ENCODE results near the gene FCER1G.
A peak's percentile ranks its signal among the peaks of the same experiment; 100 is the strongest.
"Not testable (repeated sequence)": the region's sequence is repeated elsewhere in the genome, so short reads cannot be mapped to it uniquely, and the experiment has no call there.

Gene FCER1G

DNA sequence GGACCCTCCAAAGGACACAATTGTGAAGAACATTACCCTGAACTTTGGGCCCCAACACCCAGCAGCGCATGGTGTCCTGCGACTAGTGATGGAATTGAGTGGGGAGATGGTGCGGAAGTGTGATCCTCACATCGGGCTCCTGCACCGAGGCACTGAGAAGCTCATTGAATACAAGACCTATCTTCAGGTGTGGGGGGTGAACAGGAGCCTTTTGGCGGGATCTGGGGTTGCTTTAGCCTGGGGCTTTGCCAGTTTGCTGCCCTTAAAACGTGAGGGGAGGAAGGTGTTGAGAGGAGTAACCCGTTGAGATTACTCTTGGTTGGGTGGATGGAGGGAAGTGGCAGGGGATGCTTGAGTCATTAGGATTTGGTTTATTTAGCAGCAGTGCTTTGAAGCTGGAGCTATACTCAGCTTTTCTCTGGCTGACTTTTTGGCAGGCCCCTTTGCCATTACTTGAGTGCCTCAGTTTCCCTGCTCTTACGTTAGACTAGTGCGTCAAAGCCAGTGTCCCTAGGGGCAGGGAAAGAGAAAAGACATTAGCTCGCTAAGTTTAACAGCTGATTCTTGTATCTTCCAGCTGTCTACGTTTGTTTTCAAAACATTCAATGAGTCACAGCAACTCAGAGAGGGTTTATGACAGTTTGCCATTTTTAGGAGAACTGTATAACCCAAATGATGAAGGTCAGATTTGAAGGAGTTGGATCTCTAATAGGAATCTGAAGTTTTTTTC is 8.5 kb upstream of the FCER1G start:
- no peak for DNase-seq (ENCODE audit: low read depth in 2 of 2)

GRCh38 chr1:161207173-161207572 is 7.9 kb upstream of the FCER1G start:
- no peak for DNase-seq (ENCODE audit: low read depth in 2 of 2)

DNA sequence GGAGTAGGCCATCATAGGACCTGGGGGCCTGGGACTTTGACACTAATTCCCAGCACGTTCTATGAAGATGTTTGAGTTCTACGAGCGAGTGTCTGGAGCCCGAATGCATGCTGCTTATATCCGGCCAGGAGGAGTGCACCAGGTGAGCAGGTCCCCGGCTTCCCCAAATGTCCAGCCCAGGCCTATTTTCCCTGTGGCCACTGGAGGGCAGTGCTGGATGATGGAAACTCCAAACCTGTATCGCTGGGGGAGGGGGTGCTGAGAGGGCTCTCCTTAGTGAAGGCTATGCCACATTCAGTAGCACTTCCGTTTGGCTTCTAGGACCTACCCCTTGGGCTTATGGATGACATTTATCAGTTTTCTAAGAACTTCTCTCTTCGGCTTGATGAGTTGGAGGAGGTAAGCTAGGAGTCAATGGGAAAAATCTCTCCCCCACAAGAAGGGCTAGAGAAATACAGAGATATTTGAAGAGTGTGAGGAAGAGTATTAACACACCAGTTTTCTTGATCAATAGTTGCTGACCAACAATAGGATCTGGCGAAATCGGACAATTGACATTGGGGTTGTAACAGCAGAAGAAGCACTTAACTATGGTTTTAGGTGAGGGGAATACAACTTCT is 5.2 kb upstream of the FCER1G start:
- peak; percentile 45 to 48 for DNase-seq (ENCODE audit: low read depth in 2 of 2)

DNA sequence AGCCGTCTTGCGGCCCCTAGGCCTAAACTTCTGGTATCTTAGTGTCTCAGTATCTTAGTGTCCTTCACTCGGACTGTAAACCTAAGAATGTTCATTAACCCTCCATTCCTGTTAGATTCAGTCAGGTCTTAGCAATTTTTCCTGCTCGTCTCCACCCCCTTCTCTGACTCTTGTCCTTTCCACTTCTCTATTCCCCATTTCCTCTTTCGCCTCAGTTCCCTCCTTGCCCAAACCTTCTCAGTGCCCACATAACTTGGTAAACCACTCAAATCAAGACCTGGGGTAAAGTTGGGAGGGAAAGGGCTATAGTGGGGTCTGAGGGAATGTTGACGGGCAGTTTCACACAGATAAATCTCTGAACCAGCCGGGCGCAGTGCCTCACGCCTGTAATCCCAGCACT is 726 bp upstream of the FCER1G start:
- DNase-seq (ENCODE audit: low read depth in 2 of 2) = no peak

GRCh38 chr1:161216945-161217712 is 2.0 kb downstream of the FCER1G start:
- DNase-seq (ENCODE audit: low read depth in 2 of 2) = no peak

DNA sequence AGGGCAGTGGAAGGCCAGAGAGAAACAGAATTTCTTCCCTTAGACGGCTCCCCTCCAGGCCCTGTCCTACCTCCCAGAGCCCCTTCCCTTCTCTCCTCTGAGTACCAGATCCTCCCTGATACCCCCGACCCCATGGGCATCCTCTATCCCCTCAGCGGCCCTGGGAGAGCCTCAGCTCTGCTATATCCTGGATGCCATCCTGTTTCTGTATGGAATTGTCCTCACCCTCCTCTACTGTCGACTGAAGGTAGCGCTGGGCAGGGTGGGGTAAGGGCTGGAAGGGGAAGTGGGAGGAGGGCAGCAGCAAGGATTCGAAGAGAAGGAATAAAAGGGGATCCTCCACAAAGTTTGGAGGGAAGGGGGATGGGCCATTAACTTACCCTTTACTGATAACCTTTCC is 2.7 kb downstream of the FCER1G start:
- no peak for DNase-seq (ENCODE audit: low read depth in 2 of 2)

GRCh38 chr1:161218301-161219077 is 3.4 kb downstream of the FCER1G start:
- DNase-seq (ENCODE audit: low read depth in 2 of 2) = no peak

GRCh38 chr1:161219078-161219892 is 4.2 kb downstream of the FCER1G start:
- DNase-seq (ENCODE audit: low read depth in 2 of 2) = no peak

- no peak for DNase-seq (ENCODE audit: low read depth in 2 of 2)
Measured at GRCh38 chr1:161220002-161220401, 4.9 kb downstream of the FCER1G start.

GRCh38 chr1:161222175-161223019 is 7.3 kb downstream of the FCER1G start:
- DNase-seq (ENCODE audit: low read depth in 2 of 2) = no peak

- DNase-seq (ENCODE audit: low read depth in 2 of 2) = no peak
Measured at GRCh38 chr1:161223805-161224694, 9.0 kb downstream of the FCER1G start.

GRCh38 chr1:161224695-161225087 is 9.6 kb downstream of the FCER1G start:
- DNase-seq (ENCODE audit: low read depth in 2 of 2) = not testable (repeated sequence)

DNA sequence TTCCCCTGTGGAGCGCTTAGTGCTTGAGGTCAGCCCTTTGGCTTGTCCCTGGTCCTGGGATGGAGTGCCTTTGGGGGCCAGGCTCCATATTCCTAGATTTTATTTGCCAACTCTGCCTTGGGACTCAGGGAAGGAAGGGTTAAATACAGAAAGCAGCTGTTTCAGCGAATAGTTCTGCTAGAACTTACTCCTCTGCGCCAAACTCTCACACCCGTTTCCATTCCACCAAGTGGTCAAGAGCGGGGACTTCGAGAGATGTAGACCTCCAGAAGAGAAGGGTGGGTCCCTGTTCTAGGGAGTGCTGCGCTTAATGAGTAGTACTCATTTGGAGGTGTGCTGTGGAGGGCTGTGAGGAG is 10.1 kb downstream of the FCER1G start:
- DNase-seq (ENCODE audit: low read depth in 2 of 2) = no peak

- DNase-seq (ENCODE audit: low read depth in 2 of 2) = peak; percentile 72 to 86
Measured at GRCh38 chr1:161225534-161226319, 10.6 kb downstream of the FCER1G start, which contains the start of gene TOMM40L. TSS of gene TOMM40L (plus strand) at chr1:161226060. CDS start at chr1:161226490, 430 bp downstream.

DNA sequence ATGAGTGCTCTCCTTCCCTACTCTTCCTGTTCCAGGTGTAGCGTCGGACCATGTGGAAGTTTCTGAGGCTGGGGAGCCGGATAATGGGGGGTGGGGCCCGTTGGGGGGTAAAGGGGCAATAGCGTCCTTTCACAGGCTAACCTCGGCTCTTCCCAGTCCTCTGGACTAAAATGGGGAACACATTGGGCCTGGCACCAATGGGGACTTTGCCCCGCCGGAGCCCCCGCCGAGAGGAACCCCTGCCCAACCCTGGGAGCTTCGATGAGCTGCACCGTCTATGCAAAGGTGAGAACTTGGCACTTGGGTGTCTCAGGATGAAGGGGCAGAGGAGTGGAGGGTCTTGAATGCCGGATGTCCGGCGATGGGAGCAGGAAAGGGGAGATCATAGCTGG is 11.2 kb downstream of the FCER1G start:
- no peak for DNase-seq (ENCODE audit: low read depth in 2 of 2)

DNA sequence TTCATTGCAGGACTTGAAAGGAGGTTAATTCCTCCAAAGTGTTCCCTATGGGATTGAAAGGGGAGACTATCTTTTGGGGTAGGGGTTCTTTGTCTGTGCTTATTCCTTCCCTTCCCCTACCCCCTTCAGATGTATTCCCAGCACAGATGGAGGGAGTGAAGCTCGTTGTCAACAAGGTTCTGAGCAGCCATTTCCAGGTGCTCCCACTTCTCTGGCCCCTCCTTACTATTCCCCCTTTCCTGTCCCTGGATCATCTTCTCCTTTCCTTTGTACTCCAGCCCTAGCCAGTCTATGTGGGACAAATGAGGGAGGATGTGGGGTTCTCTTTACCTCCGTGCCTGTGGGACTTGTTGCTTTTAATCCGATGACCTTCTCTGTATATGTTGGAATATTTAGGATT is 11.7 kb downstream of the FCER1G start:
- DNase-seq (ENCODE audit: low read depth in 2 of 2) = no peak

DNA sequence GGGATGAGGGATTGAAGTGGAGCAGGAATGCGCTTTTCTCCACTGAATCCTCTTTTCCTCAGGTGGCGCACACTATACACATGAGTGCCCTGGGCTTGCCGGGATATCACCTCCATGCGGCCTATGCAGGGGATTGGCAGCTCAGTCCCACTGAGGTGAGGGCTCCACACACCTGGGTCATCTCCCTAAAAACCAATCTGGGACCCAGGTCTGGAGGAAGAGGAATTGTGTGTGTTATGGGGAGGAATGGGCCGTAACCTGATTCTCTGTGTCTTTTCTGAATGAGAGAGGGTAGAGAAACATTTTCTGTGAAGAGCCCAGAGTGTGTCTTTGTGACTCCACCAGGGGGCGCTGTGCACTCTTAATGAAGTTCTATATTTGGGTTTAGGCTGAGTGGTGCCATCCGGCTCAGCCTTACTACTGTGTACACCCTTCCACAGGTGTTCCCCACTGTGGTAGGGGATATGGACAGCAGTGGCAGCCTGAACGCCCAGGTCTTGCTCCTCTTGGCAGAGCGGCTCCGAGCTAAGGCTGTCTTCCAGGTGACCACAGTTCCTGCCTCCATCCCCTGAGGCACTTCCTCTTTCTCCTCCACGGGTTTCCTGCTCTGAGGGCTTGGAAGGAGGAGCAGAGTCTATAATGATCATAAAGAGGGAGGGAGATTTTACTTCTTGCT is 12.2 kb downstream of the FCER1G start:
- peak; percentile 78 to 79 for DNase-seq (ENCODE audit: low read depth in 2 of 2)

DNA sequence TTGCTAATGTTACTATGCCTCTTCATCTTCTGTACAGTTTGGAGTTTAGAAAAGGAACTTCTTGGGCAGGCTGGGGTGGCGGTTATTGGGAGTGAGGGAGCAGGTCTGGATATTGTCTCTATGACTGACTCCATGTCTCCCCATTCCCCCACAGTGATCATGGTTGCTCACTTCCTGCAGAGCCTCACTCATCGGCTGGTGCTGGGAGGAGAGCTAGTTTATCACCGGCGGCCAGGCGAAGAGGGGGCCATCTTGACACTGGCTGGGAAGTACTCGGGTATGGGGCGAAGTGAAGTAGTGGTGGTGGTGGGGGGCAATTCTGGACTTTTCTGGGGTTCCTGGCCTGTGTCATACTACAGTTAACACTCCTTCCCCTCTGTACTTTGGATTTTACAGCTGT is 12.9 kb downstream of the FCER1G start:
- no peak for DNase-seq (ENCODE audit: low read depth in 2 of 2)

Measured in activated CD8-positive, alpha-beta memory T cell treated with anti-CD3 and anti-CD28 coated beads for 4 hours (primary cell).